GM18502 (cell line): ENCODE data around the gene MPP1.

Experiments used
- ATAC-seq: cut with Tn5 transposase; IDR thresholded peaks from one replicate; pipeline ENCODE4 v1.9.1; 2021; ENCODE audit warnings: mild to moderate bottlenecking; ENCODE audit not compliant: unreplicated experiment, poor library complexity

Gene MPP1

GRCh38 chrX:154734061-154734781 lies 71.1 kb downstream of the MPP1 start:
- ATAC-seq, result no peak

- no peak for ATAC-seq
Measured at GRCh38 chrX:154733066-154733425, 72.2 kb downstream of the MPP1 start.

- no peak for ATAC-seq
Measured at GRCh38 chrX:154732421-154733065, 72.7 kb downstream of the MPP1 start.

- no peak for ATAC-seq
Measured at GRCh38 chrX:154731881-154732280, 73.4 kb downstream of the MPP1 start.

GRCh38 chrX:154731184-154731583 lies 74.1 kb downstream of the MPP1 start:
- ATAC-seq, result no peak

GRCh38 chrX:154730253-154730891 lies 74.9 kb downstream of the MPP1 start:
- no peak for ATAC-seq

- no peak for ATAC-seq
Measured at GRCh38 chrX:154729439-154729838, 75.8 kb downstream of the MPP1 start.
